Smooth muscle cell (in vitro differentiated cells): Measurements from ENCODE around the gene EFHD2. TPM values are rescaled to one million over a fixed set of nuclear protein-coding genes. Genes with fewer than 3 reads are reported as not detected.

ENCODE experiments used
- DNase-seq: peaks from one replicate; lab custom pipeline; 2025; ENCODE audit not compliant: unreplicated experiment; lab: John Stamatoyannopoulos, UW
- H2AFZ ChIP-seq: fragments of 200-600 bp; sonication (generic); 2 replicates; pipeline ENCODE4 v1.6.0; 2016; ENCODE audit warnings: antibody characterized with exemption, low read depth, mild to moderate bottlenecking
- H3F3A ChIP-seq: fragments of 200-600 bp; sonication (generic); 2 replicates; pipeline ENCODE4 v1.6.0; 2017; ENCODE audit warnings: antibody characterized with exemption, low read depth
- H3K27ac ChIP-seq: fragments of 200-600 bp; sonication (generic); 2 replicates; pipeline ENCODE4 v1.5.1; 2016; ENCODE audit warnings: low read depth, mild to moderate bottlenecking
- H3K27me3 ChIP-seq: fragments of 200-600 bp; sonication (generic); 2 replicates; pipeline ENCODE4 v1.6.1; 2016; ENCODE audit warnings: low read depth, mild to moderate bottlenecking
- H3K36me3 ChIP-seq: fragments of 200-600 bp; sonication (generic); 2 replicates; pipeline ENCODE4 v1.5.1; 2016; ENCODE audit warnings: low read depth
- H3K4me1 ChIP-seq: fragments of 200-600 bp; sonication (generic); 2 replicates; pipeline ENCODE4 v1.5.1; 2016; ENCODE audit warnings: low read depth
- H3K4me2 ChIP-seq: fragments of 200-600 bp; sonication (generic); 2 replicates; pipeline ENCODE4 v1.6.0; 2016; ENCODE audit warnings: mild to moderate bottlenecking
- H3K4me3 ChIP-seq: fragments of 200-600 bp; sonication (generic); 2 replicates; pipeline ENCODE4 v1.5.1; 2016; ENCODE audit warnings: mild to moderate bottlenecking
- H3K79me2 ChIP-seq: fragments of 200-600 bp; sonication (generic); 2 replicates; pipeline ENCODE4 v1.6.0; 2016; ENCODE audit warnings: low read depth, mild to moderate bottlenecking
- H3K9ac ChIP-seq: fragments of 200-600 bp; sonication (generic); 2 replicates; pipeline ENCODE4 v1.6.0; 2016; ENCODE audit warnings: low read depth
- H3K9me3 ChIP-seq: fragments of 200-600 bp; sonication (generic); replicated peaks from 2 replicates; pipeline ENCODE4 v1.5.1; 2016; ENCODE audit warnings: low read depth
- H4K20me1 ChIP-seq: fragments of 200-600 bp; sonication (generic); 2 replicates; pipeline ENCODE4 v1.6.0; 2016; ENCODE audit warnings: low read depth
- WGBS: methylation state at CpG from one replicate; pipeline ENCODE4 v1.1.7; 2016; ENCODE audit warnings: low lambda C conversion rate; 5-methylcytosine and 5-hydroxymethylcytosine counted together
- polyA plus RNA-seq: library from polyadenylated mRNA; unstranded; fragments of >200 nt; fragmentation: Nextera tagmentation; extraction: Ambion mirVana; gene quantifications from 2 replicates; pipeline ENCODE4 v1.2.1, GENCODE V29; 2016
- total RNA-seq: library from RNA; depleted of rRNA; stranded (reverse); fragments of >200 nt; gene quantifications from 2 replicates; pipeline ENCODE4 v1.2.3, GENCODE V29; 2014
- TF ChIP-seq, protein P1 (sequence below): fragments of 200-600 bp; sonication (generic); IDR thresholded peaks from 2 replicates; pipeline ENCODE4 v1.5.1; 2017; ENCODE audit warnings: borderline replicate concordance, mild to moderate bottlenecking, antibody characterized with exemption; ENCODE audit not compliant: insufficient read depth, poor library complexity, severe bottlenecking

Gene EFHD2
- total and polyA plus RNA-seq, 2 experiments from 2014 or later: 7.0 to 22.9 TPM

DNA sequence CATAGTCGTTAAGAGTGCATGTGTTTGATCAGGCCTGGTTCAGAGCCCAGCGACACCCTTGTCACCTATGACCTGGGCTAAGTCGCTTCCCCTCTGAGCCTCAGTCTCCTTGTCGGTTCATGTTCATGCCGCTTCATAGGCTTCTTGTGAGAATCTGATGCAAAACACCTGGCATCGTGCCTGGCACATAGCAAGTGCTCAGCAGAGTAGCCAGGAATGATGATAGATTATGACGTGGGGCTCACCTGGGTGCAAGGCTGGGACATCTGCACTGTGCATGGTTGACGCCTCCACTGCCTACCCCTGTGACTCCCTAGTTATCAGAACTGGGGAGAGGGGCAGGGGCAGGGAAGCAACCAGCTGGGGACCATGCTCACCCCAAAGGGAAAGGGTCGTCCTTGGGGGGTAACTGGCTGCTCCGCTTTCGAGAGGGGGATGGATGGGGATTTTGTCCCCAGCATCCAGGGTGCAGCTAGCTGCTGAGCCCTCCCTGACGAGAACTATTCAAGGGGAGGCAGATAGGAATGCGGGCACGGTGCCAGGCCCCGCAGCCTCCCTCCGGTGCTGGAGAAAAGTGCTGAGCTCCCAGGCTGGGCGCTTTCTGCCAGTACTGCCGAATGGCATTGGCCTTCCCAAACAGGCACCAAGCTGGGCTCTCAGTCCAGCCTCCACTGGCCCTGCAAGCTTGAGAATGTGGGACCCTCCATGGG, 9.3 kb downstream of the EFHD2 start:
- Histone ChIP-seq H3K9ac (no peak overlapping the region), H3K36me3 (no peaks in the 10 kb centered on the region), H3K79me2 (no peaks in the 10 kb centered on the region), H3K27me3 (no peaks in the 10 kb centered on the region), H3K27ac (no peak overlapping the region), H3K9me3 (no peaks in the 10 kb centered on the region), H3K4me3 (no peak overlapping the region), H3F3A (no peaks in the 10 kb centered on the region), H3K4me1 (no peaks in the 10 kb centered on the region), H4K20me1 (peaks cover 39% of the 10 kb centered on the region), H3K4me2 (no peak overlapping the region), H2AFZ (no peak overlapping the region)
- TF ChIP-seq, protein P1, sequence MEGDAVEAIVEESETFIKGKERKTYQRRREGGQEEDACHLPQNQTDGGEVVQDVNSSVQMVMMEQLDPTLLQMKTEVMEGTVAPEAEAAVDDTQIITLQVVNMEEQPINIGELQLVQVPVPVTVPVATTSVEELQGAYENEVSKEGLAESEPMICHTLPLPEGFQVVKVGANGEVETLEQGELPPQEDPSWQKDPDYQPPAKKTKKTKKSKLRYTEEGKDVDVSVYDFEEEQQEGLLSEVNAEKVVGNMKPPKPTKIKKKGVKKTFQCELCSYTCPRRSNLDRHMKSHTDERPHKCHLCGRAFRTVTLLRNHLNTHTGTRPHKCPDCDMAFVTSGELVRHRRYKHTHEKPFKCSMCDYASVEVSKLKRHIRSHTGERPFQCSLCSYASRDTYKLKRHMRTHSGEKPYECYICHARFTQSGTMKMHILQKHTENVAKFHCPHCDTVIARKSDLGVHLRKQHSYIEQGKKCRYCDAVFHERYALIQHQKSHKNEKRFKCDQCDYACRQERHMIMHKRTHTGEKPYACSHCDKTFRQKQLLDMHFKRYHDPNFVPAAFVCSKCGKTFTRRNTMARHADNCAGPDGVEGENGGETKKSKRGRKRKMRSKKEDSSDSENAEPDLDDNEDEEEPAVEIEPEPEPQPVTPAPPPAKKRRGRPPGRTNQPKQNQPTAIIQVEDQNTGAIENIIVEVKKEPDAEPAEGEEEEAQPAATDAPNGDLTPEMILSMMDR: no peak
- DNase-seq: no peak
- WGBS: 93% methylated on average over 18 of the region's 18 CpGs

DNA sequence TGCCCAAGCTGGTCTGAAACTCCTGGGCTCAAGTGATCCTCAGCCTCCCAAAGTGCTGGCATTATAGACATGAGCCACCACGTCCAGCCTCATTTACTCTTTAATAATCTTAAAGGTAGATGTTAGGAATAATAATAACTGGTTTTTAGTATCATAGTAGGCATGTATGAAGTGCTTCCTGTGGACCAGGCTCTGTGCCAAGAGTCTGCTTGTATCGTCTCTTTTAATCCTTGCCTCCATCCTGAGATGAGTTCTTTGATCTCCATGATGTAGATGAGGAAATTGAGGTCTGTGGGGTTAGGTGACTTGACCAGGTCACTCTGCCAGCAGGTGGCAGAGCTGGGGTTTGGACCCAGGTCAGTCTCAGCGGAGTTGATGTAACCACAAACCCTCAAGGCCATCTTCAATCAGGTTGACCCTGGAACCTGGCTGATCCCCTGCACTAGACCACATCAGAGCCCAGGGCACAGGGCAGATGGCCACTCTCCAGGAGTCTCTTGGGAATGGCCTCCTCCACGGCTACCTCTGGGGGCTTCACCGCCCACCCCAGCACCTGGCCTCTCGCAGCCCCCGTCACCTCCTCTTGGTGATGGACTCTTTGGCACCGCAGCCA, 11.3 kb downstream of the EFHD2 start:
- Histone ChIP-seq H3K9me3 (no peaks in the 10 kb centered on the region), H3K36me3 (no peaks in the 10 kb centered on the region), H3F3A (no peaks in the 10 kb centered on the region), H3K27me3 (no peaks in the 10 kb centered on the region), H3K79me2 (no peaks in the 10 kb centered on the region), H3K4me2 (no peak overlapping the region), H3K4me3 (no peak overlapping the region), H4K20me1 (peaks cover 43% of the 10 kb centered on the region), H3K27ac (no peak overlapping the region), H3K9ac (no peak overlapping the region), H3K4me1 (no peaks in the 10 kb centered on the region), H2AFZ (no peak overlapping the region)
- 97% methylated on average over 8 of the region's 8 CpGs for WGBS
- no peak for DNase-seq
- TF ChIP-seq, protein P1: no peak

DNA sequence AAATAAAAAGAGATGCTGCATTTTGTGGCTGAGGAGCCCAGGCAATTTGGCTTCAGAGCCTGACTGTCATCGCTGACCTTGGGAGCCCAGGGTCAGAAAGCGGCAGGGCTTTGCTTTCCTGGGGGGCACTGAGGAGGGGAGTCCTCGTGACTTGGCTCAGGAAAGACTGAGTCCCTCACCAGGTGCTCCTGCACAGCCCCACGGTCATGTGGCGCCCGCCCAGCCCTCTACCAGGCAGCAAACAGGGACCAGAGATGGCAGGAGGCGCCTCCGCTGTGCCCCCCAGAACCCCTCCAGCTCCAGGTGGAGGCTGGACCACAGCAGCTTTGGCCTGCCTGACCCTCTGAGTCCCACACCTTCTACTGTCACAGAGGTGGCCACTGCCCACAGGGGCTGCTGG, 13.2 kb downstream of the EFHD2 start:
- no peak overlapping the region for H3K4me3 ChIP-seq
- TF ChIP-seq, protein P1: no peak
- no peaks in the 10 kb centered on the region for H3F3A ChIP-seq
- no peak overlapping the region for H3K27ac ChIP-seq
- DNase-seq: no peak
- WGBS: 94% methylated on average over 8 of the region's 8 CpGs
- no peaks in the 10 kb centered on the region for H3K9me3 ChIP-seq
- no peak overlapping the region for H3K9ac ChIP-seq
- H2AFZ ChIP-seq: no peak overlapping the region
- H3K36me3 ChIP-seq: no peaks in the 10 kb centered on the region
- no peaks in the 10 kb centered on the region for H3K4me1 ChIP-seq
- no peaks in the 10 kb centered on the region for H3K27me3 ChIP-seq
- H3K79me2 ChIP-seq: no peaks in the 10 kb centered on the region
- no peak overlapping the region for H3K4me2 ChIP-seq
- peaks cover 36% of the 10 kb centered on the region for H4K20me1 ChIP-seq
